HG03139 (cell line): ENCODE measurements around the gene RAF1.
"Not testable (repeated sequence)": the region's sequence is repeated elsewhere in the genome, so short reads cannot be mapped to it uniquely, and the experiment has no call there.

Experiments used
- ATAC-seq: cut with Tn5 transposase; IDR thresholded peaks from one replicate; pipeline ENCODE4 v1.9.1; 2021; ENCODE audit not compliant: unreplicated experiment

The RAF1 gene

DNA sequence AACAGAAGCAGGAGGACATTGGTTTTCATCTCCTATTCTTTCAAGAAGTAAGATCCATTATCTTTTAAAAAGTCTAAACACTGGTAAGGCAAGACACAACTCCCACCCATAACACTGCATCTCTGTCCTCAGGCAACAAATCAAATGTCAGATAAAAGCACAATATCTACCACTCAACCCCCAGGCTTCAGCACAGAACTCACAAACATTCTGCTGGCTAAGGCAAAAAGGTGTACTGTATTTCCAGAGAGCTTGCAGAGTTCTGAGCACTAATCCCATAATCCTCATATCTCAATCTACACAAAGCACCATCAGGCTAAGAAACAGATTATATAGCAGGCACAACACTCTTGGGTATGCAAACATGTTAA is 20.9 kb downstream of the RAF1 start:
- no peak for ATAC-seq

DNA sequence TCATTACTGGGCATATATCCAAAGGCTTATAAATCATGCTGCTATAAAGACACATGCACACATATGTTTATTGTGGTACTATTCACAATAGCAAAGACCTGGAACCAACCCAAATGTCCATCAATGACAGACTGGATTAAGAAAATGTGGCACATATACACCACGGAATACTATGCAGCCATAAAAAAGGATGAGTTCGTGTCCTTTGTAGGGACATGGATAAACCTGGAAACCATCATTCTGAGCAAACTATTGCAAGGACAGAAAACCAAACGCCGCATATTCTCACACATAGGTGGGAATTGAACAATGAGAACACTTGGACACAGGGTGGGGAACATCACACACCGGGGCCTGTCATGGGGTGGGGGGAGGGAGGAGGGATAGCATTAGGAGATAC is 23.1 kb downstream of the RAF1 start:
- not testable (repeated sequence) for ATAC-seq

DNA sequence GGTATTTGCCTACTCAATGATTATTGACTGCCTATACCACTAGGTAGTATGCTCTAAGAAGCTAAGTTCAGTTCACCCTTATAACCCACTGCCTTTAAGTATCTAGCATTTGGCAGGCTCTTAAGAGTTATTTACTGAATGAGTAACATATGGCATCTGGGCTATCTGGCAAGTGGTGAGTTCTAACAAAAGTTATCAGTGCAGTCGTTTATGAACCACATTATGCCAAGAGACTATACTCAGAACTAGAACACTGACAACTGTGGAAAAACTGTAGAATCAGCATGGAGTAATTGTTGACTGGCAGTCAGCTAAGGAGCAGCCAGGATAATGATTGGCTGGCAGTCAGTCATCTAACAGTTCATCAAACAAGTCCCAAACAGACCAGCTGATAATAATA is 25.8 kb downstream of the RAF1 start:
- ATAC-seq: no peak

DNA sequence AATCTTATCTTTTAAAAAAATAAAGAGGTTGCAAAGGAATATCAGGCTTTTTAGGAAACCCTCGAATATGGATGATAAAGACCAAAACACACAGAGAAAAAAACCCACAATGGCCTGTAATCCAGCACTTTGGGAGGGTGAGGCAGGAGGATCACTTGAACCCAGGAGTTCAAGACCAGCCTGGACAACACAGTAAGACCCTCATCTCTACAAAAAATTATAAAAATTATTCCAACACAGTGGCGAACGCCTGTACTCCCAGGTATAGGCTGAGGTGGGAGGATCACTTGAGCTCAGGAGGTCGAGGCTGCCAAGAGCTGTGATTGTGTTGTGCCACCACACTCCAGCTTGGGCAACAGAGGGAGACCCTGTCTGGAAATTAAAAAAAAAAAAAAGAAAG is 30.8 kb downstream of the RAF1 start:
- no peak for ATAC-seq

DNA sequence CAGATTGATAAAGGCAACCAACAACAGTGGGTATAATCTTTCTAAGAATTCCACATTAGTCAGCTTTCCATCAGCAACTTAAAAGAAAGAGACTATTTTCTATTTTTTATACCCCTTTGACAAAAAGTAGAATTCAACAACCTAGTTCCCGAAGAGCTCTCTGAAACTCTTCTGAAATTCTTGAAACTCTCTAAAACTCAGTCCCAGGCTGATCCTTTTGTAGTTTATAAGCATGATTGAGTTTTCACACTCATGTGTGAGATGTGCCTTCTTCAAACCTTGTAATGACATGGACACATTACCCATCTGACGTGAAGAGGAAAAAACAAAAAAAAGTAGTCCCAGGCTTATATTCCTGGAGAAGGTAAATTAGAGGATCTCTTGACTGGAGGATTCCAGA is 31.4 kb downstream of the RAF1 start:
- ATAC-seq: no peak

DNA sequence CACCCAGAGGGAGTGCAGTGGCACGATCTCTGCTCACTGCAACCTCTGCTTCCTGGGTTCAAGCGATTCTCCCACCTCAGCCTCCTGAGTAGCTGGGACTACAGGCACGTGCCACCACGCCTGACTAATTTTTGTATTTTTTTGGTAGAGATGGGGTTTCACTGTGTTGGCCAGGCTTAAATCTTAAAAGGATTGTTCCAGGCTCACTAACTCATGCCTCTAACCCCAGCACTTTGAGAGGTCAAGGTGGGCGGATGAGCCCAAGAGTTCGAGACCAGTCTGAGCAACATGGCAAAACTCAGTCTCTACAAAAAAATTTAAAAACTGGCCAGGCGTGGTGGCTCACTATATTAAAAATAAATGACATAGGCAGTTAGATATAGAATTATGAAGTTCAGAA is 33.1 kb downstream of the RAF1 start:
- ATAC-seq: not testable (repeated sequence)

DNA sequence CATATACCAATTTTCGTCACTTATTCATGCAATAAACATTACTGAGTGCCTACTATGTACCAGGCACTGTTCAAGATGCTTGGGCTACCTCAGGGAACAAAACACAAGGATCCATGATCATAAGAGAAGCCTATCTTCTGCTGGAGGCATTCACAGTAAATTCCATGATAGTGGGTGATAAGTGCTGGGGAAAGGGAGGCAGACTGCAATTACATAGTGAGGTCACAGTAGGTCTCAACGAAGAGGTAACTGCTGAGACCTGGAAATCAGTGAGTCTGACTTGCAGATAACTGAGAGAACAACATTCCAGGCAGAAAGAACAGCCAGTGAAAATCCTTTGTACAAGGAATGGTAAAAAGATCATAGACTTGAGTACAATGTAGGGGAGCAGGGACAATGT is 33.6 kb downstream of the RAF1 start:
- ATAC-seq: no peak

DNA sequence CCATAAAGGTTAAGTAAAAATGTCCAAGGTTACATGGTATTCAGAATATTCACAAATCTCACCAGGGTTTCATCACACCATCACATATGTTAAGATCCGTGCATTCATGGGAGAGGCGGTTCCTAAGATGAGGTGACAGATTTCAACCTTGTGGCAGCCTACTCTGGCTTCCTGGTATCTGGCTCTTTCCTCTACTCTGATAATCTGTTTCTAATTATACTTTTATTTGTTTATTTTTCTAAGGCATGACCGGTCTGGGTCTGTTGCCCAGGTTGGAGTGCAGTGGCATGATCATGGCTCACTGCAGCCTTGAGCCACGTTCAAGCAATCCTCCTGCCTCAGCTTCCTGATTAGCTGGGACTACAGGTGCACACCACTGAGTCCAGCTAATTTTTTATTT is 34.4 kb downstream of the RAF1 start:
- no peak for ATAC-seq

DNA sequence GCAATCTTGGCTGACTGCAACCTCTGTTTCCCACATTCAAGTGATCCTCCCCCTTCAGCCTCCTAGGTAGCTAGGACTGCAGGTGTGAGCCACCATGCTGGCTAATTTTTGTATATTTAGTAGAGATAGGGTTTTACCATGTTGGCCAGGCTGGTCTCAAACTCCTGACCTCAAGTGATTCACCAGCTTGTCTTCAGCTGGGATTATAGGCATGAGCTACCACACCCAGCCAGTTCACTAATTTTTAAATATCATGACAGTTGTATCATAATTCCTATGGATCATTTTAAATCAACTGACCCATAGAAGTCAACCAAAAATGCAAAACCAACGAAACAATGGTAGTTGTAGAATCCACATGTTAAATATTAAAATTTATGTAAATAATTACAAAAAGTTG is 35.1 kb downstream of the RAF1 start:
- ATAC-seq: no peak

DNA sequence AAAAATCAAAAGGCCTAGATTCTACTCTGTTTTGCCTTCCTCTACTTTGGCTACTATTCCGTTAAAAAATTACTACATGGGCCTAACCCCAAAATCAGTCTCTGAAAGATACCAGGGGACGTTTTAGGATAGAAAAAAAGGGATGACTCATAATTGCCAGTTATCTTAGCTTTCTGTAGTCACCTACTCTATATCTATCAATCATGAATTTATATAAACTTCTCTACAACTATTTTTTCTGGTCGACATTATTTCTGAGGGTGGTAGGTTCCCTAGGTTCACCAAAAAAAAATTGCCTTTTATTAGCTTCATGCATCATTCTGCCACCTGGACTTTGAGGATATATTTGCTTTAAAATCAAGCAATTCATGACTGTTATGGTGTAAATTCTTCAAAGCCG is 36.5 kb downstream of the RAF1 start:
- no peak for ATAC-seq

DNA sequence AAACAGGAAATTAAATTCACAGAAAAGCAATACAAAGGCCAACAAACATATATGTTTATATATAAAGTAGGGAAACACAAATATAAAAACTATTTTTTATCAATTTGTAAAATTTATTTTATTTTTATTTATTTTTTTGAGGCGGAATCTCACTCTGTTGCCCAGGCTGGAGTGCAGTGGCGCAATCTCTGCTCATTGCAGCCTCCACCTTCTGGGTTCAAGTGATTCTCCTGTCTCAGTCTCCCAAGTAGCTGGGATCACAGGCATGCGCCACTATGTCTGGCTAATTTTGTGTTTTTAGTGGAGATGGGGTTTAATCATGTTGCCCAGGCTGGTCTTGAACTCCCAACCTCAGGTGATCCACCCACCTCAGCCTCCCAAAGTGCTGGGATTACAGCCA is 39.0 kb downstream of the RAF1 start:
- not testable (repeated sequence) for ATAC-seq

DNA sequence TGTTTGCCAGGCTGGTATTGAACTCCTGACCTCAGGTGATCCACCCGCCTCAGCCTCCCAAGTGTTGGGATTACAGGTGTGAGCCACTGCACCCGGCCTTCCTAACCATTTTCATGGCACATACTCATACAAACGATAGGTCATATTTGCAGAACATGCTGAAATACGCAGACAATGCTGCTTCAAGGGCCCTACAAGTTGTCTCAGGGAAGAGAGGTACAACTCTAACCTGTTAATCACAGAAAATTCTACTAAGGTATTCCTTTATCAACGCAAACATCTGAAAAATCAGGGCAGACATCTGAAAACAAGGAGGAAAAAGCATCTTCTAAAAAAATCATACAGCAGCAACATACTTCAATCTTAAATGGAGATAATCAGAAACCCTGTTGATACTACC is 39.9 kb downstream of the RAF1 start:
- ATAC-seq: no peak

DNA sequence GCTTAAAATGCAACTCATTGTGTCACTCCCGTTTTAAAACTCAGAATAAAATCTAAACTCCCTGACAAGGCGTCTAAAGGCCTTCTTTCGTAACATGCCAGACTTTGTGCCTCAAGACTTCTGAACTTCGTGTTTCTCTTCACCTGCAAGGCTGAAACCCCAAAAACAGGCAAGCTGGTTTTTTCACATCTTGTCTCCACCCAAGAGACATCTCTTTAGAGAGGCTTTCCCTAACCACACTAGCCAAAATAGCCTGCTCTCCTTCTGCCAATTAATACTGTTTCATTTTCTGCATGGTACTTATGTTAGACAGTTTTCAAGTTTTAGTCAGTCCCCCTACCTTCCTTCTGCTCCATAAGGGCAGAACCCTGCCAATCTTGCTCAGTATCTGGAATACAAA is 41.6 kb downstream of the RAF1 start:
- ATAC-seq: no peak

DNA sequence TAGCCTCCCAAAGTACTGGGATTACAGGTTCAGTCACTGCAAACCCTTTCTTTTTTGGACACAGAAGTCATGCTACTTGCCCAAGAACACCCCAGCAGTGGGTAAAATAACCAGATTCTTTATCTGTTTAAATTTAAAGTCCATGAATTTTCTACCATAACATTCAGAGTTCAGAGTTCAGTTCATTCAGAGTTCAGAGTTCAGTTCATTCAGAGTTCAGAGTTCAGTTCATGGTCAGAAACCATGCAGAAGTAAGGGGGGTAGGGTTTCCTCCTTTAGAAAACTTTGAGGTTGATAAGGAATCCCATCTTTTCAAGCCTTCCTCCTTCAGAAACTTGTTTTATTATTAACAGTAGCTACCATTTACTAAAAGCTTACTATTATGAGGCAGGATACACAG is 43.2 kb downstream of the RAF1 start:
- ATAC-seq: no peak

DNA sequence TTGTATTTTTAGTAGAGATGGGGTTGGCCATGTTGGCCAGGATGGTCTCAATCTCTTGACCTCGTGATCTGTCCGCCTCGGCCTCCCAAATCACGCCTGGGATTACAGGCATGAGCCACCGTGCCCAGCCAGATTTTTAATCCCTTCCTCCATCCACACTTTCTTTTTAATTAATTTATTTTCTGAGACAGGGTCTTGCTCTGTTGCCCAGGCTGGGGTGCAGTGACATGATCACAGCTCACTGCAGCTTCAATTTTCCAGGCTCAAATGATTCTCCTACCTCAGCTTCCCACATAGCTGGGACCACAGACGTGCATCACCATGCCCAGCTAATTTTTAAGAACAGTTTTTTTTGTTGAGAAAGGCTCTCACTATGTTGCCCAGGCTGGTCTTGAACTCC is 43.6 kb downstream of the RAF1 start:
- ATAC-seq: no peak

DNA sequence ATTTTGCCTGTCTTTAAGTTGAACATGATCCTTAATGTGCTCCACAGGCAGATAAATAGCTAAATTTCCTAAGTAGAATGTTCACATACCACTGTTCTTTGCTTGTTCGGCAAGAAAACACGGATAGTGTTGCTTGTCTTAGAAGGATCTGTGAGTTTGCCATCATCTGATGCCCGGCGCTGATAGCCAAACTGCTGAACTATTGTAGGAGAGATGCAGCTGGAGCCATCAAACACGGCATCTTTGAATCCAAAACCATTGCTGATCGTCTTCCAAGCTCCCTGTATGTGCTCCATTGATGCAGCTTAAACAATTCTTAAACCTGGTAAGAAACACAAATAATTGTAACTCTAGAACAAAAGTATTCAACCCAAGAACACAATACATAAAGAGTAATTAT is 45.5 kb downstream of the RAF1 start:
- ATAC-seq: no peak

DNA sequence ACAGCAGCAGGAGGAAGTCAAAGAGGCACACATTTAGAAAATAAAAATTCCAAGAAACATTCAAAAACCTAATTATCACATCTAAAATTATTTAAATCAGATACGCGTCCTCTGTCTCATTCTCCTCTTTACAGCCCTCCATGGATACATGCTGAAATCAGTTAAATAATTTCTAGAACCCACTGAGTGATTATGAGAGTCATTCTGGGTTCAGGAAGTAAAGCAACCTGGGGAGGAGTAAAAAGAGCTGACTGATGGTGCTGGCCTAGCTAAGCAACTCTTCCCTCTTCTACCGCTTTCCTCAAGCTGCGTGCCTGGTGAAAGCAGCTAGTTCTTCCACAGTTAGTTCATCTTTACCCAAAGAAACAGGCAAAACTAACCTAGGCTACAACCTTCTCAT is 48.7 kb downstream of the RAF1 start:
- no peak for ATAC-seq

DNA sequence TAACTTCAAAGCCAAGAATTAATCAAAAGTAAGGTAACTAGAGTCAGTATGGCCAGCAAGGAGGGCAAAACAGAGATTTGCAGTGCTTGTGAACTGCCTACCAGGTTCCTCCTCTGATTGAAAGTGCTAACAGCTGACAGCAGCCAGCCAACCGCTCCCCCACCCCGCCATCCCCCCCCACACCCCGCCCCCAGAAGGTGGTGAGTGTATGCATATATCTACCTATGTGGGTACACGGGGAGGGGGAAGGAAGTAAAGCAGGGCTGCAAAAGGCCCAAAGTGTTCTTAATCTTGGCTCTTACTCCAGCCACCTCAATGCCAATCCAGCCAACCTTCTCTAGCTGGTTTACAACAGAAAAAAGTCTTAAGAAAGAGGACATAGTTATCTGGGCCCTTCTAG is 50.7 kb downstream of the RAF1 start:
- no peak for ATAC-seq

DNA sequence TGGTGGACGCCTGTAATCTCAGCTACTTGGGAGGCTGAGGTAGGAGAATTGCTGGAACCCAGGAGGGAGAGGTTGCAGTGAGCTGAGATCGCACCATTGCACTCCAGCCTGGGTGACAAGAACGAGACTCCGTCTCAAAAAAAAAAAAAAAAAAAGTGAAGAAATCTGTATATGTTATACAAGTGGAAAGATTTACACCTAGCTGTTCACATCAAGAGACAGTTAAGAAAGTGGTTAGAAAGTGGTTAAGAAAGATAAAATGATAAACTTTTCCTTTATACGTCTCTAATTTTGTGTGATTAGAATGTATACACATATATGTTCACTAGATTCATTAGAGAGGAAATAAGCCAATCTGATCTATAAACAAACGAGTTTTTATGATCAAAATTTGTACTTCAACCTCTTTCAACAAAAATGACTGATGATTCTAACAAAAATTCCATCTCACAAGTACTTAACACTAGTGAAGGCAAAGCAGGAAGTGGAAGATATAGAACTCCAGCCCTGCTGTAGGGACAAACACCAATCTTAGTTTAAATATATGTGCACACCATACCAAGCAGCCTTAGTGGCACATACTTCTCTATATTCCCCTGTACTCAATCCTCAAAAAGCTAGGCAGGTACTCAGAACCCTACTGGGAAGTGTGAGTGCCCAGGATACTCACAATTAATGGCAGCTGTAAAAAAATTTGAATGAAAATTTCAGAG is 51.2 kb downstream of the RAF1 start:
- no peak for ATAC-seq

DNA sequence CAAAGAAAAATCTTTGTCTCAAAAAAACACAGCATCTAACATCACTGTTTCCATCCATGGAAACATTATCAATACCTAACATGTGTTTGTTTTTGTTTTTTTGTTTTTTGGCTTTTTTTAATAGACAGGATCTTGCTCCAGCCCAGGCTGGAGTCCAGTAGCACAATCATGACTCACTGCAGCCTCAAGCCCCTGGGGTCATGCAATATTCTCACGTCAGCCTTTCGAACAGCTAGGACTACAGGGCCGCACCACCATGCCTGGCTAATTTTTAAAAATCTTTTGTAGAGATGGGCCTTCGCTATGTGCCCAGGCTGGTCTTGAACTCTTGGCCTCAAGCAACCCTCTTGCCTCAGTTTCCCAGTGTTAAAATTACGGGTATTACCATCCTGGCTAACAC is 52.8 kb downstream of the RAF1 start:
- ATAC-seq: no peak

DNA sequence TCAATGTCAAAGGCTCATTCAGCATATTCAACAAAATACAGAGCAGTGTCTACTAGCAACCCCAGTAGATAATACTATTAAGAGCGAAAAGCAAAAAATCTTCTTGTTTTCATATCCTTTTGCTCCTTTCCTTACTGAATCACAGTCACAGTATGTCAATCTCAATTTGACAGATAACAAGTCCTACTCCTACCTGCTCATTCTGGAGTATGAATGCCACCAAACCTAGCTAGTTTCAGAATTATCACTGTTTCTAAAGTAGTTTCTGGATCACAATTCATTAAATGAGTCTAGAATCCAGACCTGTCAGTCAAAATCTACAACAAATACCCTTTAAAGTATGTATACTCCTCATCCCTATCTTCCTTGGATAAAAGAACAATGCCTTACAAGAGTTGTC is 55.5 kb downstream of the RAF1 start:
- ATAC-seq: no peak

DNA sequence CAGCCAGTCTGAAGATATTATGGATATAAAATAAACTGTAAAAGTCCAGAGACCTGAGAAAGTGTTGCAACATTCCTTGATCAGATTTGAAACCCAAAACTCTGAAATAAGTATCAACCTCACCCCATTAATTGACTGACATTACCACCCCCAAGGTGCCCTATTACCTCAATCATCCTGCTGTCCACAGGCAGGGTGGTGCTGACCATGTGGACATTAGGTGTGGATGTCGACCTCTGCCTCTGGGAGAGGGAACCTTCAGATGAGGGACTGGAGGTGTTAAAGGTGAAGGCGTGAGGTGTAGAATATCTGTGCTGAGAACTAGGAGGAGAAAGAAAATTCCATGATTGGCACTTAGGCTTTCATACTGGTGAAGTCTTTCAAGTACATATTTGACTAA is 59.9 kb downstream of the RAF1 start:
- ATAC-seq: no peak

DNA sequence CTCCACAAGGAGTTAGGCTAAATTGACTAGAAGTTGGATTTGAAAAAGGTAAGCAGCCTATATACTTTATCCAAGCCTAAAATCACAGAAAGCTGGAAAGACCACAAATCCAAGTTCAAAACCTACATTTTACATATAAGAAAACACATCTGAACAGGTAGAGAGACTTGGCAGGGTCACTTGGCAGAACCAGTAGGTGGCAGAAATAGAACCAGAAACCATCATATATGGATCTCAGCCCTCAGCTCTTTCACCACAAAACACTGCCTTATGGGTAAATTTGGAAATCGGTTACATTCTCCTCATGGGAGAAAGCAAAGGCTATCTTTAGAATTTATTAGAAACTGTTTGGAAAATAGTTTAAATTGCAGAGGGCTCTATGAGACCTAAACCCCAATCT is 62.8 kb downstream of the RAF1 start:
- no peak for ATAC-seq

DNA sequence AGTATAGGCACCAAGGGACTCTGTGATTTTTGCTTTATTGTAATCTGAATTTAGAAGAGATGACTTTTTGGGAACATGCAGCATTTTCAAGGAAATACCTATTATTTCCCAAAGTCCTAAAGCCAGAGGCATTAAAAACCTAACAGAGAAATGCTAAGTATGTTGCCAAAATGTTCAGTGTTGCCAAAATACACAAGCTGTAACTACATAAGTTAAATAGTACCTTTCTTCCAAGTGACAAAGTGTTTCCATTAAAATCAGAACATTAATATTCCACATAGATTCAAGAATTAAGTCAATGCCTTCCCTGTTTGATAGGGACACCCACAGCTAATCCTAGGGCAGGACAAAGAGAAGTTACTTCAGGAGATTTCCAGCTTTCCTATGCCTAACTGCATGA is 65.0 kb downstream of the RAF1 start:
- no peak for ATAC-seq
